GM21390 (cell line): Measurements from ENCODE around the gene BCHE.

ENCODE experiments used
- ATAC-seq: cut with Tn5 transposase; IDR thresholded peaks from one replicate; pipeline ENCODE4 v1.9.1; 2021; ENCODE audit not compliant: unreplicated experiment

BCHE gene

DNA sequence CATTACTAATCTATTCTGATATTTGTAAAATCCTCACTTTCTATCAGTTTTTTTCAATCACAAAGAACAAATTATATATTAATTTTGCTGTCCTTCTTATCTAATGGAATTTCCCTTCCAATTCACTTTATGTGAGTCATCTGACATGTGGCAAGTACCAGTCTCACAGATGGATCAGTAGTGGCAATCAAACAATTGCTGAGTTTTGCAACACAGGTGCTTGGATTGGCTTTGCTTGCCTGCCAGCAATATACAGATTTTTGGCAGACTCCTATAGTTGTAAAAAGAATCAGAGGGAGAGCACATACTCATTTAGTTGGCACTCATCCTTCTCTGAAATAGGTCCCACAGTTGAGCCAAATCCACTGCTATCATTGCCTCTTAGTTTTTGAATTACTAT lies 83.7 kb downstream of the BCHE start:
- ATAC-seq: no peak

DNA sequence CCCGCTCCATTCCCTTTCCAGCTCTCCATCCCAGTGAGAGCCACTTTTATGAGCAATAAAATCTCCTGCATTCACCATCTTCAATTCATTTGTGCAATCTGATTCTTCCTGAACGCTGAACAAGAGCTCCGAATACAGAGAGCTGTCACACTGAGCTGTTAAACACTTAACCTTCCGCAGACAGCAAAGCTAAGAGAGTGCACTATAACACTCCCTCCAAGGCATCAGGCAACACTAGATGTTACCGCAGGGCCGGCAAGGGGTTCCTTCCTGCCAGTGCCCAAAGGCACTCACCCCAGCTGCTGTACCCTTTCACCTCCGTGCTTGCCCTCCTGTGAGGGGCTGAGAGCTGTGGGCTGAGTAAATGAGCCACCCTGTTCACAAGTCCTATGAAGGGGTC lies 85.6 kb downstream of the BCHE start:
- no peak for ATAC-seq

DNA sequence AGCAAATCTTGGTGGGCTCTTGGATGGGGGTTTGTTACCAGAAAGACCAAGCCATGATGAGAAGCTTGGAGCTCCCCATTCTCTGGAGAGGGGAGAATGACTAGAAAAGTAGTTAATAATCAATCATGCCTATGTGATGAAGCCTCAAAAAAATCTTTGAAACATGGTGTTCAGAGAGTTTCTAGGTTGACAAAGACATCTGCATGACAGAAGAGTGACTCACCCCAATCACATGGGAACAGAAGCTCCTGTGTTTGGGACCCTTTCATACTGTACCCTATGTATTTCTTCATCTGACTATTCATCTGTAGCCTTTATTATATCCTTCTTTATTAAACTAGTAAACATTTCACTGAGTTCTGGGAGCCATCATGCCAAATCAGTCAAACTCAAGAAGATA lies 87.4 kb downstream of the BCHE start:
- no peak for ATAC-seq

GRCh38 chr3:165749241-165749640 lies 88.0 kb downstream of the BCHE start:
- ATAC-seq: no peak

DNA sequence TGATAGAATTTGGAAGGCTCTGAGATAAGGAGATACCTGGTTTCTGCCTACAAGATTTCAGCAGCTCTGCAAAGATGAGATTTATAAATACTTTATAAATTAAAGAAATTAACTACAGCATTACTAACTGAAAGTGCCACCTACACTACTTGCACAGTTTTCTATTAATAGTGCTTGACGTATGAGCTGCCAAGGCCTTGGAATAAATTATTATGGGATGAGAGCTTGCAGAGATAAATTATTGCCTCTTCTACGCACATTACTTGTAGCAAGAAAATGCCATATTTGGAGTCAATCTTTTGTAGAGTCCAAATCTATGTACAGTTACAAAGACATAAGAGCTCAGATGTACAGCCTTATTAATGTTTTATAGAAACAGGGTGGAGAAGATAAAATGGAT lies 89.1 kb downstream of the BCHE start:
- ATAC-seq: no peak

GRCh38 chr3:165746874-165747273 lies 90.3 kb downstream of the BCHE start:
- ATAC-seq: no peak

DNA sequence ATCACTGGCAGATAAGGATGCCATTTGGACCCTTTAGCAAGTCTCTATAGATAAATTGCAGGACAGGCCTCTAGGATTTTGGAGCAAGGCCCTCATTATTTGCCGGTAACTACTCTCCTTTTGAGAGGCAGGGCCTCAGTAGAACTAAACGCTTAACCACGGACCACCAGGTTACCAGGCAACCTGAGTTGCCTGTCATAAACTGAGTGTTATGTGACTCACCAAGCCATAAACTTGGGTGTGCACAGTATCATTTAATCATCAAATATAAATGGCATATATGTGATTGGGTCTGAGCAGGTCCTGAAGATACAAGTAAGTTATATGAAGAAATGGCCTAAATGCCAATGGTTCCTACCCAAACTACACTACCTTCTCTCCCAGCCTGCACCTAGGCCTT lies 93.2 kb downstream of the BCHE start:
- ATAC-seq: no peak

- ATAC-seq: no peak
These were observed 94.9 kb downstream of the BCHE start for GRCh38 chr3:165742351-165742750.

DNA sequence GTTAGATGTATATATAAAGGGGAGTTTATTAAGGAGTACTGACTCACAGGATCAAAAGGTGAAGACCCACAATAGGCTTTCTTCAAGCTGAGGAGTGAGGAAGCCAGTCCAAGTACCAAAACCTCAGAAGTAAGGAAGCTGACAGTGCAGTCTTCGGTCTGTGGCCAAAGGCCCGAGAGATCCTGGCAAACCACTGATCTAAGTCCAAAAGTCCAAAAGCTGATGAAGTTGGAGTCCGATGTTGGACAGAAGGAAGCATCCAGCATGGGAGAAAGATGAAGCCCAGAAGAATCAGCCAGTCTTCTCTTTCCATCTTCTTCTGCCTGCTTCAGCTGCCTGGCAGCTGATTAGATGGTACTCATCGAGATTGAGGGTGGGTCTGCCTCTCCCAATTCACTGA lies 107.5 kb downstream of the BCHE start:
- no peak for ATAC-seq

GRCh38 chr3:165728924-165729323 lies 108.3 kb downstream of the BCHE start:
- no peak for ATAC-seq

GRCh38 chr3:165725296-165725695 lies 111.9 kb downstream of the BCHE start:
- ATAC-seq: no peak
